ENCODE measurements around the gene KCNQ4. TPM values are rescaled to one million over a fixed set of nuclear protein-coding genes. Genes with fewer than 3 reads are reported as not detected.

KCNQ4 gene
- total RNA-seq, 1 experiment from 2014 or later, result not detected

- ChIA-PET CTCF (interaction anchor here (0.6 to 0.8 kb wide), 3 partner anchors 26 to 112 kb away, joined by 3 to 4 read pairs (median 4); no protein-coding TSS in a partner anchor), POLR2A (no interaction called here)
- no peak for DNase-seq (ENCODE audit: unreplicated experiment)
- TF ChIP-seq CTCF (IDR thresholded peaks at IDR 0.05; ENCODE audit: unreplicated experiment), result no peak
- H3K27me3 Mint-ChIP-seq (ENCODE audit: insufficient read depth, unreplicated experiment), result no peaks in the 10 kb centered on the region
- no peak overlapping the region for H3K4me3 Mint-ChIP-seq (ENCODE audit: unreplicated experiment)
- H3K36me3 Mint-ChIP-seq (ENCODE audit: insufficient read depth, unreplicated experiment), result no peaks in the 10 kb centered on the region
- intact Hi-C loops (cut with micrococcal nuclease), result no loop called here
- no peak overlapping the region for H3K27ac Mint-ChIP-seq (ENCODE audit: low read depth, unreplicated experiment)
- peaks cover 8% of the 10 kb centered on the region for H3K9me3 Mint-ChIP-seq (ENCODE audit: unreplicated experiment)
- BruUV-seq (replicated peaks), result no TSS peak
- no peaks in the 10 kb centered on the region for H3K4me1 Mint-ChIP-seq (ENCODE audit: insufficient read depth, unreplicated experiment)
These were observed 57.1 kb downstream of the KCNQ4 start for GRCh38 chr1:40840526-40841323.

- intact Hi-C loops (cut with micrococcal nuclease), result no loop called here
- no TSS peak for BruUV-seq (replicated peaks)
- no peaks in the 10 kb centered on the region for H3K4me1 Mint-ChIP-seq (ENCODE audit: insufficient read depth, unreplicated experiment)
- peaks cover 8% of the 10 kb centered on the region for H3K9me3 Mint-ChIP-seq (ENCODE audit: unreplicated experiment)
- DNase-seq (ENCODE audit: unreplicated experiment), result no peak
- no peak for TF ChIP-seq CTCF (IDR thresholded peaks at IDR 0.05; ENCODE audit: unreplicated experiment)
- no peaks in the 10 kb centered on the region for H3K27me3 Mint-ChIP-seq (ENCODE audit: insufficient read depth, unreplicated experiment)
- no peak overlapping the region for H3K4me3 Mint-ChIP-seq (ENCODE audit: unreplicated experiment)
- CTCF ChIA-PET, result no interaction called here
- H3K36me3 Mint-ChIP-seq (ENCODE audit: insufficient read depth, unreplicated experiment), result no peaks in the 10 kb centered on the region
- H3K27ac Mint-ChIP-seq (ENCODE audit: low read depth, unreplicated experiment), result no peak overlapping the region
- POLR2A ChIA-PET, result no interaction called here
These were observed 58.0 kb downstream of the KCNQ4 start for GRCh38 chr1:40841602-40842001.

GRCh38 chr1:40842207-40842606 is 58.6 kb downstream of the KCNQ4 start:
- no TSS peak for BruUV-seq (replicated peaks)
- CTCF ChIA-PET, result interaction anchor here (1.2 kb wide), 1 partner anchor 111 kb away, joined by 5 read pairs; no protein-coding TSS in a partner anchor
- DNase-seq (ENCODE audit: unreplicated experiment), result no peak
- Mint-ChIP-seq H3K4me3 (ENCODE audit: unreplicated experiment) (no peak overlapping the region), H3K9me3 (ENCODE audit: unreplicated experiment) (peaks cover 8% of the 10 kb centered on the region), H3K27ac (ENCODE audit: low read depth, unreplicated experiment) (no peak overlapping the region), H3K27me3 (ENCODE audit: insufficient read depth, unreplicated experiment) (no peaks in the 10 kb centered on the region), H3K4me1 (ENCODE audit: insufficient read depth, unreplicated experiment) (no peaks in the 10 kb centered on the region), H3K36me3 (ENCODE audit: insufficient read depth, unreplicated experiment) (no peaks in the 10 kb centered on the region)
- no peak for TF ChIP-seq CTCF (IDR thresholded peaks at IDR 0.05; ENCODE audit: unreplicated experiment)
- POLR2A ChIA-PET, result interaction anchor here (0.6 kb wide), 1 partner anchor 162 kb away, joined by 3 read pairs; no protein-coding TSS in a partner anchor
- intact Hi-C loops (cut with micrococcal nuclease), result no loop called here

GRCh38 chr1:40842691-40843090 is 59.1 kb downstream of the KCNQ4 start:
- DNase-seq (ENCODE audit: unreplicated experiment), result no peak
- H3K27ac Mint-ChIP-seq (ENCODE audit: low read depth, unreplicated experiment), result no peak overlapping the region
- no peak for TF ChIP-seq CTCF (IDR thresholded peaks at IDR 0.05; ENCODE audit: unreplicated experiment)
- no peaks in the 10 kb centered on the region for H3K36me3 Mint-ChIP-seq (ENCODE audit: insufficient read depth, unreplicated experiment)
- no peak overlapping the region for H3K4me3 Mint-ChIP-seq (ENCODE audit: unreplicated experiment)
- ChIA-PET POLR2A (interaction anchor here (0.6 kb wide), 1 partner anchor 161 kb away, joined by 3 read pairs; no protein-coding TSS in a partner anchor), CTCF (interaction anchor here (1.2 kb wide), 1 partner anchor 110 kb away, joined by 5 read pairs; no protein-coding TSS in a partner anchor)
- no peaks in the 10 kb centered on the region for H3K4me1 Mint-ChIP-seq (ENCODE audit: insufficient read depth, unreplicated experiment)
- H3K27me3 Mint-ChIP-seq (ENCODE audit: insufficient read depth, unreplicated experiment), result no peaks in the 10 kb centered on the region
- peaks cover 8% of the 10 kb centered on the region for H3K9me3 Mint-ChIP-seq (ENCODE audit: unreplicated experiment)
- no TSS peak for BruUV-seq (replicated peaks)
- intact Hi-C loops (cut with micrococcal nuclease), result no loop called here

All from MCF 10A (cell line).